ENCODE results near the gene TMPRSS9. TPM values are rescaled to one million over a fixed set of nuclear protein-coding genes. Genes with fewer than 3 reads are reported as not detected.
"Not testable (repeated sequence)": the region's sequence is repeated elsewhere in the genome, so short reads cannot be mapped to it uniquely, and the experiment has no call there.

Gene TMPRSS9
- total RNA-seq, 4 donors from 2014 or later, result 0.12 TPM; not detected in 3

DNA sequence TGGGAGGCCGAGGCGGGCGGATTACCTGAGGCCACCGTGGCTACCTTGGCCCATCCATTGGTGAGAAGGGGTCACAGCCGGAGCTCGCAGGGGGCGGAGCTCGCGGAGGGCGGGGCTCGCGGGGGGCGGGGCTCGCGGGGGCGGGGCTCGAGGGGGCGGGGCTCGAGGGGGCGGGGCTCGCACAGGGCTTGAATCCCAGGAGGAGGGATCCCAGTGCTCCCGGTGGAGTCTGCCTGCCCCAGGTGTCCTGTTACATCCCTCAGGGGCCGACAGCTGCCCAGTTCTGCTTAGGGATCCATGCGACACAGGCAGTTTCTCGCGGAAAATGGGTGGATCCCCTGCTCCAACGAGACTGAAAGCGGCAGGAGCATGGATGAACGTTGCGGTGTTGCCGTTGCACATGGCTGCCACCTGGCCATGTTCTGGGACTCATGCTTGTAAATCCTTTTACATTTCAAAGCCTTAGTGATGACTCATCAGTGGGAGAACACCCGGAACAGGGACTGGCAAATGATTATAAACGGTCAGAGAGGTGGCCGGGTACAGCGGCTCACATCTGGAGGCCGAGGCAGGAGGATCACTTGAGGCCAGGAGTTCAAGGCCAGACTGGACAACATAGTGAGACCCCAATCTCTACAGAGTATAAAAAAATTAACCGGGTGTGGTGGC is 25.1 kb downstream of the TMPRSS9 start:
- ATAC-seq (ENCODE audit: low FRiP score), result no peak
- DNase-seq (ENCODE audit: low spot score), result no peak
- TF ChIP-seq, protein P1, sequence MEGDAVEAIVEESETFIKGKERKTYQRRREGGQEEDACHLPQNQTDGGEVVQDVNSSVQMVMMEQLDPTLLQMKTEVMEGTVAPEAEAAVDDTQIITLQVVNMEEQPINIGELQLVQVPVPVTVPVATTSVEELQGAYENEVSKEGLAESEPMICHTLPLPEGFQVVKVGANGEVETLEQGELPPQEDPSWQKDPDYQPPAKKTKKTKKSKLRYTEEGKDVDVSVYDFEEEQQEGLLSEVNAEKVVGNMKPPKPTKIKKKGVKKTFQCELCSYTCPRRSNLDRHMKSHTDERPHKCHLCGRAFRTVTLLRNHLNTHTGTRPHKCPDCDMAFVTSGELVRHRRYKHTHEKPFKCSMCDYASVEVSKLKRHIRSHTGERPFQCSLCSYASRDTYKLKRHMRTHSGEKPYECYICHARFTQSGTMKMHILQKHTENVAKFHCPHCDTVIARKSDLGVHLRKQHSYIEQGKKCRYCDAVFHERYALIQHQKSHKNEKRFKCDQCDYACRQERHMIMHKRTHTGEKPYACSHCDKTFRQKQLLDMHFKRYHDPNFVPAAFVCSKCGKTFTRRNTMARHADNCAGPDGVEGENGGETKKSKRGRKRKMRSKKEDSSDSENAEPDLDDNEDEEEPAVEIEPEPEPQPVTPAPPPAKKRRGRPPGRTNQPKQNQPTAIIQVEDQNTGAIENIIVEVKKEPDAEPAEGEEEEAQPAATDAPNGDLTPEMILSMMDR (IDR thresholded peaks at IDR 0.05), result no peak

DNA sequence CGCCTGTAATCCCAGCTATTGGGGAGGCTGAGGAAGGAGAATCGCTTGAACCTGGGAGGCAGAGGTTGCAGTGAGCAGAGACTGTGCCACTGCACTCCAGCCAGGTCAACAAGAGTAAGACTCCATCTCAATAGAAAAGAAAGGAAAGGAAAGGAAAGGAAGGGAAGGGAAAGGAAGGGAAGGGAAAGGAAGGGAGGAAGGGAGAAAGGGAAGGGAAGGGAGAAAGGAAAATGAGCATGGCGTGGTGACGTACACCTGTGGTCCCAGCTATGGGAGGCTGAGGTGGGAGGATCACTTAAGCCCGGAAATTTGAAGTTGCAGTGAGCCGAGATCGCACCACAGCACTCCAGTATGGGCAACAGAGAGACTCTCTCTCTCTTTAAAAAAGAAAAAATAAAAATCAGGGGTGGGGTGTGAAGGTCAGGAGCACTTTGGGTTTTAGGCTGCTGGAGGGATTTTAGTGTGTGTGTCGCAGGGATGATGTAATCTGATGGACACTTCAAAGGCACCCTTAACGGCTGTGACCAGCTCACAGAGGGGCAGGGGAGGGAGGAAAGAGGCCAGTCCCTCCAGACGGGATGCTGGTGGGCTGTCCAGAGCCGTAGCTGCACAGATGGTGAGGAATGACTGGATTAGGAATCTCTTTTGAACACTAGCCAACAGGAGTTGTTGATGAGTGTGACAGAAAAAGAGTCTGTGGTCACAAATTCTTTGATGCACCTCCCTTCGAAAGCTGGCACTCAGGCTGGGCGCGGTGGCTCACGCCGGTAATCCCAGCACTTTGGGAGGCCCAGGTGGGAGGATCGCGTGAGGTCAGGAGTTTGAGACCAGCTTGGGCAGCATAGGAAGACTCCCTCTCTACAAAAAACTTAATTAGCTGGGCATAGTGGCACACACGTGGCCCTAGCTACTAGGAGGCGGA is 27.6 kb downstream of the TMPRSS9 start:
- DNase-seq (ENCODE audit: low spot score) (no peak), ATAC-seq (ENCODE audit: low FRiP score) (no peak)

DNA sequence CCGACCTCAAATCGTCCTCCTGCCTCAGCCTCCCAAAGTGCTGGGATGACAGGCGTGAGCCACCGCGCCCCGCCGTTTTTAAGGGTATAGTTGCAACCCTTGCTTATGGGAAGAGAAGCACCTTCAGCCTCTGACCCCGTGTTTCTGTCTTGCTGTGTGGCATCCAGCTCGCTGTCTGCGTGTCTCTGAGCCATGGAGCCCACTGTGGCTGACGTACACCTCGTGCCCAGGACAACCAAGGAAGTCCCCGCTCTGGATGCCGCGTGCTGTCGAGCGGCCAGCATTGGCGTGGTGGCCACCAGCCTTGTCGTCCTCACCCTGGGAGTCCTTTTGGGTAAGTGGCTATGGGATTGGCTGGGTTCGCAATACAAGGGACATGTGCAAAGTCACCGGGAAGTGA is 29.5 kb downstream of the TMPRSS9 start:
- TF ChIP-seq, protein P1 (IDR thresholded peaks at IDR 0.05), result no peak
- no peak for ATAC-seq (ENCODE audit: low FRiP score)
- no peak for DNase-seq (ENCODE audit: low spot score)

More for the DNA sequence above, 27.6 kb downstream of the TMPRSS9 start:
- TF ChIP-seq, protein P1 (IDR thresholded peaks at IDR 0.05), result no peak

DNA sequence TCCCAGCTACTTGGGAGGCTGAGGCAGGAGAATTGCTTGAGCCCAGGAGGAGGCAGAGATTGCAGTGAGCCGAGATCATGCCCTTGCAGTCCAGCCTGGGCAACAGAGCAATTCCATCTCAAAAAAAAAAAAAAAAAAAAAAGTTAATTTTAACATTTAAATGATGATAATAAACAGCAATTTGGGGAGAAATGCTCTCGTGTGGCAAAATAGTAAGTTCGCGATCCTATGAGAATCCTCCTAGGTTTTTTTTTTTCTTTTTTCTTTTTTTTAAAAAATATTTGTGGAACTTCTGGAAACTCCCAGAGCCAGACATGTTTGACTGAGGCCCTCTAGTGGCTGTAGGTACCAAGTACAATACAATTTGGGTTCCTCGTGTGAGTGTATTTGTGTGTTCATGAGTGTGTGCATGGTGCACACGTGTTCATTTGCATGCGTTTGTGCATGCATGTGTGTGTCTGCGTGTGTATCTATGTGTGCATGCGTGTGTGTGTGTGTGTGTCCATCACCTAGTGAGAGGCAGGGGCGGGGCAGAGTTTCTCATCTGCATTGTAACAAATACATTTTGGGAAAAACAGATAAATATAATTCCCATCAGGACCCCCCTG is 31.2 kb downstream of the TMPRSS9 start:
- no peak for DNase-seq (ENCODE audit: low spot score)
- ATAC-seq (ENCODE audit: low FRiP score), result no peak
- TF ChIP-seq, protein P1 (IDR thresholded peaks at IDR 0.05), result peak in 1 of 3 donors; percentile 11

DNA sequence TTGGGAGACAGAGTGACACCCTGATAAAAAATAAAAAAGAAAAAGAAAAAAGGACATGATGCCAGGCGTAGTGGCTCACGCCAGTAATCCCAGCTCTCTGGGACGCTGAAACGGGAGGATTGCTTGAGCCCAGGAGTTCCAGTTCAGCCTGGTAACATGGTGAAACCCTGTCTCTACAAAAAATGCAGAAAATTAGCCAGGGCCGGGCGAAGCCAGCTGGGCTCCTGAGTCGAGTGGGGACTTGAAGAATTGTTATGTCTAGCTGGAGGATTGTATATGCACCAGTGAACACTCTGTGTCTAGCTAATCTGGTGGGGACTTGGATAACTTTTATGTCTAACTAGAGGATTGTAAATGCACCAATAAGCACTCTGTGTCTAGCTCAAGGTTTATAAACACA is 32.3 kb downstream of the TMPRSS9 start:
- DNase-seq (ENCODE audit: low spot score) (no peak), ATAC-seq (ENCODE audit: low FRiP score) (no peak)
- TF ChIP-seq, protein P1 (IDR thresholded peaks at IDR 0.05), result no peak

DNA sequence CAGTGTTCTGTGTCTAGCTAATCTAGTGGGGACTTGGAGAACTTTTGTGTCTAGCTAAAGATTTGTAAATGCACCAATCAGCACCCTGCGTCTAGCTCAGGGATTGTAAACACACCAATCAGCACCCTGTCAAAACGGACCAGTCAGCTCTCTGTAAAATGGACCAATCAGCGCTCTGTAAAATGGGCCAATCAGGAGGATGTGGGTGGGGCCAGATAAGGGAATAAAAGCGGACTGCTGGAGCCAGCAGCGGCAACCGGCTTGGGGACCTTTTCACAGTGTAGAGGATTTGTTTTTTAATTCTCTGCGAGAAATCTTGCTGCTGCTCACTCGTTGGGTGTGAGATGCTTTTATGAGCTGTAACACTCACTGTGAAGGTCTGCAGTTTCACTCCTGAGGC is 32.8 kb downstream of the TMPRSS9 start:
- not testable (repeated sequence) for DNase-seq (ENCODE audit: low spot score); ATAC-seq (ENCODE audit: low FRiP score)

DNA sequence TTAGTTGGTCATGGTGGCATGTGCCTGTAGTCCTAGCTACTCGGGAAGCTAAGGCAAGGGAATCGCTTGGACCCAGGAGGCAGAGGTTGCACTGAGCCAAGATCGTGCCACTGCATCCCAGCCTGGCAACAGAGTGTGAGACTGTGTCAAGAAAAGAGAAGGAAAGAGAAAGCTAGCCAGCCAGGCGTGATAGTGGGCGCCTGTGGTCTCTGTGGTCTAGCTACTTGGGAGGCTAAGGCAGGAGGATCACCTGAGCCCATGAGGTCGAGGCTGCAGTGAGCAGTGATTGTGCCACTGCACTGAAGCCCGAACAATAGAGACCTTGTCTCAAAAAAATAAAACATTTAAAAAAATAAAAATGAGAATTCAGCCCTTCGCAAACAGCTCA is 34.0 kb downstream of the TMPRSS9 start:
- TF ChIP-seq, protein P1 (IDR thresholded peaks at IDR 0.05), result no peak
- ATAC-seq (ENCODE audit: low FRiP score) (no peak), DNase-seq (ENCODE audit: low spot score) (no peak)
